22Rv1 (cell line): ENCODE measurements around the gene CCDC106.

ENCODE experiments used
- ZFX ChIP-seq: fragments of 450-650 bp; IDR thresholded peaks from 2 replicates; pipeline ENCODE4 v1.6.1; 2017; ENCODE audit warnings: antibody characterized with exemption, borderline replicate concordance
- TF ChIP-seq, protein P1 (sequence below): fragments of 450-650 bp; IDR thresholded peaks from 2 replicates; pipeline ENCODE4 v1.5.1; 2017; ENCODE audit warnings: mild to moderate bottlenecking

GRCh38 chr19:55599468-55599841 lies 48.6 kb upstream of the CCDC106 start, which contains the start of gene FIZ1:
- TF ChIP-seq, protein P1, sequence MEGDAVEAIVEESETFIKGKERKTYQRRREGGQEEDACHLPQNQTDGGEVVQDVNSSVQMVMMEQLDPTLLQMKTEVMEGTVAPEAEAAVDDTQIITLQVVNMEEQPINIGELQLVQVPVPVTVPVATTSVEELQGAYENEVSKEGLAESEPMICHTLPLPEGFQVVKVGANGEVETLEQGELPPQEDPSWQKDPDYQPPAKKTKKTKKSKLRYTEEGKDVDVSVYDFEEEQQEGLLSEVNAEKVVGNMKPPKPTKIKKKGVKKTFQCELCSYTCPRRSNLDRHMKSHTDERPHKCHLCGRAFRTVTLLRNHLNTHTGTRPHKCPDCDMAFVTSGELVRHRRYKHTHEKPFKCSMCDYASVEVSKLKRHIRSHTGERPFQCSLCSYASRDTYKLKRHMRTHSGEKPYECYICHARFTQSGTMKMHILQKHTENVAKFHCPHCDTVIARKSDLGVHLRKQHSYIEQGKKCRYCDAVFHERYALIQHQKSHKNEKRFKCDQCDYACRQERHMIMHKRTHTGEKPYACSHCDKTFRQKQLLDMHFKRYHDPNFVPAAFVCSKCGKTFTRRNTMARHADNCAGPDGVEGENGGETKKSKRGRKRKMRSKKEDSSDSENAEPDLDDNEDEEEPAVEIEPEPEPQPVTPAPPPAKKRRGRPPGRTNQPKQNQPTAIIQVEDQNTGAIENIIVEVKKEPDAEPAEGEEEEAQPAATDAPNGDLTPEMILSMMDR = no peak
- TF ChIP-seq ZFX = no peak
